IPS-NIHi11 (cell line): ENCODE measurements around the gene AZGP1.
"Not testable (repeated sequence)": the region's sequence is repeated elsewhere in the genome, so short reads cannot be mapped to it uniquely, and the experiment has no call there.

Experiments
- DNase-seq: peaks from one replicate; pipeline ENCODE4 v3.0.0; 2012; ENCODE audit warnings: mixed read lengths, low spot score

The AZGP1 gene

DNA sequence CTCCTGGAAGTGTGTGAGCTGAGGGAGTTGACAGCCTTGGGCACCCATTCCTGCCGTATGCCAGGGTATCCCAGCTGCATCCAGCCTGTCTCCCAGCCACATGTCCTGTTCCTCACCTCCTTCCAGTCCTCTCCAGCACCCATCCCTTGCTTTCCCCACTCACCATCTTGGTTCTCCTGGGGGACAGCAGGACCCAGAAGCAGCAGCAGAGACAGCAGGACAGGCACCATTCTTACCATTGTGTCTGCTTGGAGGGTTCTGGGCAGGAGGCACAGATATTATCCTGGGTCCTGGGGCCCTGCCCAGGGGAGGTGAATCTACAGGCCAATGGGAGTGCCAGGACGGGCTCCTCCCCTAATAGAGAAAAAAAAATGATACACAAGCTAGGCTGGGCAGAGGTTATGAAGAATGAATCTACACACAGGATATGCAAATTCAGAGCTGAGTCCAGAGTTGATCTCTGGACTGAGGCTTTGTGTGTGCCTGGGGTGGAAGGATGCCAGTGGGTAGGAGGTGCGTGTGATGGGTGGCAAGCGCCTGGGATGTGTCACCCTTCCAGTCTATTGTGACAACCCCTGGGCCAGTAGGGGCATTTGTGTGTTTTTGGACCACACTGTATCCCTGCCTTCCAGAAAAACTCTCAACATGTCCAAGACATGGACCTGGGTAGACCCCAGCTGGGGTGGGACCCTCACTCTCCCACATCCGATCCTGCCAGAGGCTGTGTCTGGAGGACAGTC, at the start of gene AZGP1:
Gene AZGP1 (minus strand): TSS at position 250 of the 740 bp plus-strand sequence. CDS start 11 bp downstream, at position 239.
- no peak for DNase-seq

DNA sequence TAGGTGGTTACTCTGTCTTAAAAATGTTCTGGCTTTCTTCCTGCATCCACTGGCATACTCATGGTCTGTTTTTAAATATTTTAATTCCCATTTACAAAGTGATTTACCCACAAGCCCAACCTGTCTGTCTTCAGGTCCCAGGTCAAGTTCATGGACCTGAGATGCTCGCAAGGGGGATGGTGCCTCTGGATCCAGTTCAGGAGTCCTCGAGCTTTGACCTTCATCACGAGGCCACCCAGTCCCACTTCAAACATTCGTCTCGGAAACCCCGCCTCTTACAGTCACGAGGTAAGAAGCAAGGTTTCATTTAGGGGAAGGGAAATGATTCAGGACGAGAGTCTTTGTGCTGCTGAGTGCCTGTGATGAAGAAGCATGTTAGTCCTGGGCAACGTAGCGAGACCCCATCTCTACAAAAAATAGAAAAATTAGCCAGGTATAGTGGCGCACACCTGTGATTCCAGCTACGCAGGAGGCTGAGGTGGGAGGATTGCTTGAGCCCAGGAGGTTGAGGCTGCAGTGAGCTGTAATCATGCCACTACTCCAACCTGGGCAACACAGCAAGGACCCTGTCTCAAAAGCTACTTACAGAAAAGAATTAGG, 48.3 kb upstream of the AZGP1 start:
- no peak for DNase-seq

GRCh38 chr7:100023526-100023925, 47.7 kb upstream of the AZGP1 start:
- no peak for DNase-seq

GRCh38 chr7:100022621-100023020, 46.8 kb upstream of the AZGP1 start:
- no peak for DNase-seq

DNA sequence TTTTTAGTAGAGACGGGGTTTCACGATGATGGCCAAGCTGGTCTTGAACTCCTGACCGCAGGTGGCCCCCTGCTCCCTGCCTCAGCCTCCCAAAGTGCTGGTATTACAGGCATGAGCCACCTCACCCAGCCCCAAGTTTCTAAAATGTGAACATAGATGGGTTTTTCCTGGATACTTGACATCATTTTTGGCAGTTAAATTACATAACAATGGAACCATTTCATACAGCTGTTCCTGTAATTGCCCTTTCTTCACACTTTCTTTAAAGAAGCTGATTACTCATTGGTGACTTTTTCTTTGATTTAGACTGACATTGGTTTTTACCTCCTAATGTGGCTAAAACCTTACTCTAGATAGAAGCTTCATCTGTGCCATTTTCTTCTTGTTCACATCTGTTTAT, 45.5 kb upstream of the AZGP1 start:
- DNase-seq: no peak

DNA sequence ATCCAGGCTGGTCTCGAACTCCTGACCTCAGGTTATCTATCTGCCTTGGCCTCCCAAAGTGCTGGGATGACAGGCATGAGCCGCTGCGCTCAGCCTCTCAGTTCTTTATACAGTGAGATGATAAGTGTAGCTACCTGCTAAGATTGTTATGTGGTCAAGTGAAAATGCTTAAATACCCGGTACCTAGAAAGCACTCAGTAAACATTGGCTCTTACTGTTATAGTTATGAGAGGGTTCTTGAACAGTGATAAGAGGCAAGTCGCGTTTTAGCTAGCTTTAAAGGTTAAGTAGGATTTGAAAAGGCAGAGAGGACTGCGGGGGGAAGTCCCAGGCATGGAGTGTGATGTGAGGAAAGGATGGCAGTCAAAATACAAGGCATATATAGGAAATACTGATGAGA, 44.1 kb upstream of the AZGP1 start:
- DNase-seq: no peak

- no peak for DNase-seq
These were observed 42.0 kb upstream of the AZGP1 start for GRCh38 chr7:100017875-100018274.

GRCh38 chr7:100017300-100017699, 41.5 kb upstream of the AZGP1 start:
- no peak for DNase-seq

DNA sequence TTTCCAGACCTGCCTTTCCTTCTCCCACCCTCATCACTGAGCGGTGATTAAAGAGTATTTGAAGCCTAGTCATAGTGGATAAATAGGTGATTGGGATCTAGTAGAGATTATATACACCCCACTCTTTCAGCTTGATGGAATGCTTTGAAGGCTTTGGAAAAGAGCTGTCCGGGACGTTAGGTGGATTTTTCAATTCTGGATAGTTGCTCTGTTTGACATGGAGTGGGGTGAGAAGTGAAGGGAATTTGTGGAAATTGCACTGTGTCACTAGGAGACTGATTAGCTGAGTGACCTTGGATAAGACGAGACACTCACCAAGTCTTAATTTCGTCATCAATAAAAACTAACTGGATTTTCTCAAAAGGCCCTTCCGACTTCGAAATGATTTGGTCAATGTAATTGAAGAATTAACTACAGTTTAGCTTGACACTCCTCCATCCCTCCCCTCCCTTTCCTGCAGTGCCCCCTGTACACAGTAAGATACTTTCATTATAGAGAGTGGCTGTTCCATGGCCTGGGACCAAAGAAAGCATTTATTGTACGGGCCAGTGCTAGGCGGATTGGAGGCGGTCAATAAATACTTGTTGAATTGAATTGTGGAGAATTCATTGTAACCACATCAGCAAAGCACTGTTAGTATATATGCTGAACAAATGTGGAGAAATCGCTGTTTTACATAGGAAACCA, 40.5 kb upstream of the AZGP1 start:
- DNase-seq: no peak

DNA sequence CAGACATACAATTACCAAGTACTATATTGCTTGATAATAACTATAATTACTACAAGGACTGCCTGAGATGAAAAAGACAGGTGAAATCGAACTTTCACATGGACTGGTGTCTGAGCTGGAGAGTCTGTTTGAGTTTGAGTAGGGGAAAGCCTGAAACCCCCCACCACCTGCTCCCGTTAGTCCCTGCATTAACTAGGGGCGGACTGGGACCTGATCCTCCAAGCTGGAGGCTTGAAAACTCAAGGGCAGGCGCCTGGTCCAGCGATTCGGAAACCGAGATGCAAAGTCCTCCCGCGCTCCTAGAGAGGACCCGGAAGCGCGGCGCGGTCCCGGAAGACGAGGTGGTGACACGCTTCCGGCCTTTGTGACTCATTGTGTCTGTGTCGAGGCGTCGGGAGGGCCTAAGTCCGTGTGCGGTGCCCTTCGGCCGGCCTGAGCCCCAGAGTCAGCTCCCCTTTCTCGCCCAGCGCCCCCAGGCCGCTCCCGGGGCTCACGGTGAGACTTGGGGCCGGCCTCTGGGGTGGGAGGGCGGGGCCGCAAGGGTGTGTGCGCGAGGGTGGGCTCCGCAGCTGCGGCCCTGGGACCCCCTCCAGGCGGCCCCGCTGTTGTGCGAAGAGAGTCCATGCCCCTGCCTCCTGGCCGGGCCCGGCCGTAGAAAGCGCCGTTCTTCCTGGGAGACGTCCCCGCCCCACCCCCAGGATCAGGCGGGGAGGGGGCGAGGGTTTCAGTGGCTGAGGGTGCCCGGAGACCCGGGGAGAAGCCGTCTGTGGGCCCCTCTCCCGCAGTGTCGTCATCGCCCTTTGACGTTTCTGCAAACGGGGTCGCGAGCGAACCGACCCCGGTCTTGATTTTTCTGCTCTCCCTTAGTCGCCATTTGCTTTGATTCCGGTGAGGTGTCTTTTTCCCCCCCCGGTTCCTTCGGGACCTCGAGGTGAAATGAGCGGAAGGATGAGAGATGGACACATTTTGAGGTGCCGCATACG, 39.7 kb upstream of the AZGP1 start, which contains the start of gene ZKSCAN1:
Gene ZKSCAN1 (plus strand): TSS at position 365 of the 983 bp plus-strand sequence. CDS start 7,911 bp downstream, outside the sequence.
- peak; percentile 97 for DNase-seq

GRCh38 chr7:100013328-100013676, 37.5 kb upstream of the AZGP1 start:
- DNase-seq: no peak

DNA sequence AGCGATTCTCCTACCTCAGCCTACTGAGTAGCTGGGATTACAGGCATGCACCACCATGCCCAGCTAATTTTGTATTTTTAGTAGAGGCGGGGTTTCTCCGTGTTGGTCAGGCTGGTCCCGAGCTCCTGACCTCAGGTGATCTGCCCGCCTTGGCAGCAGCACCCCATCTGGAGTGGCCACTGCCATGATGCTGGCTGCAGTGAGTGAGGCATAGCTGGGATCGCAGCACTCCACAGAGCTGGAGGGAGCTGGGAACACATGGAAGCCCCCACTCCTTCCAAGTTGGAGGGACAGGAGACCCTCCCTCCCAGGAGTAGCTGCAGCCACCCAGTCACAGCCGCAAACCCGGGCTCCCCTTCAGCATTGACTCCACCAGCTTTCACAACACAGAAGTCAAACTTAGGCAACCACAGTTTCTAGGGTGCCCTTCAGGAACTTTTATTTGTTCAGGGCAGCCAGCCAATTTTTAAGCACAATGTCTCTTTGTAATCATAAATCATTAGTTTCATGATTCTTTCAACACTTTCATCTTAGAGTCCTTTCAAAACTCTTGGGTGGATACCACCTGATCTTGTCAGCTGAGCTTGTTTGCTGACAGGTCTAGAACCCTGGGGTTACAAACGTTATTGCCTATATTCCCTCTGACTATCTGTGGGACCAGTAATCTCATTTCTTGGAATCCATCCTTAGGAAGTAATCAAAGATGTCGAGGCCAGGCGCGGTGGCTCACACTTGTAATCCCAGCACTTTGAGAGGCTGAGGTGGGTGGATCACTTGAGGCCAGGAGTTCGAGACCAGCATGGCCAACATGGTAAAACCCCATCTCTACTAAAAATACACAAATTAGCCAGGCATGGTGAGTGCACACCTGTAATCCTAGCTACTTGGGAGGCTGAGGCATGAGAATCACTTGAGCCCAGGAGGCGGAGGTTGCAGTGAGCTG, 36.8 kb upstream of the AZGP1 start:
- DNase-seq: not testable (repeated sequence)

DNA sequence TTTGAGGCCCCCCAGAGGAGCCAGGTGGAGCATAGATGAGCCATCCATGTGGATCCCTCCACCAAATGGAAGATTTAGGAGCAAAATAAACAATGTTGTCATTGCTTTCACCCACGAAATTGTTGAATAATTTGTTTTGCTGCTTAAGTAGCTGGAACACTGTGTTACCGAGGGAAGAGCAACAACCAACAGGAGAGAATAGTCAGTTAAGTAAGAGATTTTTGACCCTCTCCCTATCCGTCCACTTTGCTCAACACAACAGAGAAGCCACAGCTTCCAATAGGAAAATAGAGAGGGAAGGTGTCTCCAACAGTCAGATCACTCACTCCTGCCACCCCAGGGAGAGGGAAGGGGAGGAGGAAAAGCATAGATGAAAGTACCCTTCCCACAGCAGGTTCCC, 35.7 kb upstream of the AZGP1 start:
- DNase-seq: no peak

- DNase-seq: no peak
These were observed 35.1 kb upstream of the AZGP1 start for GRCh38 chr7:100010901-100011300.

DNA sequence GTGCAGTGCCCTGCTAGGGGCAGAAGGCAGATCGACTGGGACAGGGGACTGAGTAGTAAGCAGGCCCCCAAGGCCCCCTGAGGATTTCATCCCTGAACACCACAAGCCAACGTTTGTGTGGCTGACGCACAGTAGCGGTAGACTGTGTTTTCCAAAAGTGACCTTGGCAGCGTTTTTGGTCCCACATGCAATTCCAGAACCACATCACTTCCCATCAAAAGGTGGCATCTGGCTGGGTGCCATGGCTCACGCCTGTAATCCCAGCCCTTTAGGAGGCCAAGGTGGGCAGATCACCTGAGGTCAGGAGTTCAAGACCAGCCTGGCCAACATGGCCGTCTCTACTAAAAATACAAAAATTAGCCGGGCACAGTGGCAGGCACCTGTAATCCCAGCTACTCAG, 34.1 kb upstream of the AZGP1 start:
- DNase-seq: not testable (repeated sequence)

DNA sequence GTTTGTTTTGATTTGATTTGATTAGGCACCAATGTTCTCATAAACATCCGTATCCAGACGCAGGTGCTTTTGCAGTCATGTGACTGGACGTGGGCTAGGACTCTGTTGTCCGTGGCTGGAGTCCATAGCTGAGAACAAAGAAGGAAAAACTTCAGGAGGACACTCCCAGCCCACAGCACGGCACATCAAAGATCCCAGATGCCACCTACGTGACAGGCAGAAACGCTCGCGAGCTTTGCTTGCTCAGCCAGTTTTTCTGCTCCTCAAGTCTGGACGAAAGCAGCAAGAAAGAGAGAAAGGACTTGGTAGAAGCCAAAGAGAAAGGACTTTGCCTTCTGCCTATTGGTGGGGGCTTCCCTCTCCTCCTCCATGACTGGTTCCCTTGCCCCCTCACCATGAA, 32.7 kb upstream of the AZGP1 start:
- DNase-seq: no peak

DNA sequence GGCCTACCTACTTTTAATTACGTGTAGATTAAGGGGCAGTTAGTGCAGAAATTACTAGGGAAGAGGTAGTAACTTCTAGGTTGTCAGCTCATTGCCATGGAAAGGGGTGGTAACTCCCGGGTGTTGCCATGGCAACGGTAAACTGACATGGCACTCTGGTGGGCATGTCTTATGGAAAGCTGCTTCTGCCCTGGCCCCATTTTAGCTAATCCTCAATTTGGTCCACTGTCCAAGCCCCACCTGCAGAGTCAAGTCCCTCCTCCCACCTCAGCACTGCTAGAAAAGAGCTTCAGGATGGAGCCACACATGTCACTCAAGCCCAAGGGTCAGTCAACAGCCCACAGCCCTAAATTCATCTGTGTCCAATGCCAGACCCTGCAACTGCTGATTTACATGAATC, 32.1 kb upstream of the AZGP1 start:
- DNase-seq: no peak

DNA sequence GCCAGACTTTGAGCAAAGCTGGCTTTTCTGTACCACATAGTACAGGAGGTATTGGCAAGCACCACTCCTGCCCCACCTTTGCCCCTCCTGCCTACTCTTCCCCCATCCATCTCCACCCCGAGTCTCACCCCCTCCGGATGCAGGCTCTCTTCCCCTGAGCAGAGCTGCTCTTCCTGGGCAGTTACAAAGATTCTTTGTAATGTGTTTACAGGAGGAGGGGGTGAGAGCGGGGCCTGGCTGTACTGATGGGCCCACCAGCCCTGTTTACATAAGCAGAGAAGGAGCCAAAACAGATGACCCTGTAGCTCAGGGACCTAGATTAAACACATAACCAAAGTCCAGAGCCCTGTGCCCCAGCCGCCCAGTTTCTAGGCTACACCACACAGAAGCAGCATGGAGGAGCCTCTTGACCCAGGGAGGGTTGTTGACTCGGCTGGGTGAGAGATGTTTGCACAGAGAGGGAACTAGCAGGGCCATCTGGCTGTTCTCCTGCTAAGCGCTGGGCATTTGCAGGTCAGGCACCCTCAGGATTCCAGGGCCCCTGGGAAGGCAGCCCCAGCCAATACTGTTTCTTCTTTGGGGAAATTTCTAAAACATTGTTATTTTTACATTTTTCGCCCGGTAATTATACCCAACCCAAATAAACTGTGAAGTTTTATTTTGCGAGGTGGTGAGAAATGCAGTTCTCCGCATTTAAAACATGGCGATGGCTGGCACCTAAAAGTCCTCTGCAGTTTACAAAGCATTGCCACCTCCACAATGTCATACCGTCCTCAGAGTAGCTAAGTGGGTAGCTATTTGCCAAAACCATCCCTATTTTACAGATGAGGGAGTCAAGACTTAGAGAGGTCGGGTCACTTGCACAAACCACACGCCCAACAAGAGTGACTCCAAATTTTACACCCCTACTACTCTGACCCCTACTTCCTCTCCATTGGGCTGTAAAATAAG, 28.2 kb upstream of the AZGP1 start:
- DNase-seq: peak; percentile 44

- DNase-seq: no peak
These were observed 24.4 kb upstream of the AZGP1 start for GRCh38 chr7:100000239-100000638.
